ENCODE data around the gene IRX1.

The IRX1 gene

DNA sequence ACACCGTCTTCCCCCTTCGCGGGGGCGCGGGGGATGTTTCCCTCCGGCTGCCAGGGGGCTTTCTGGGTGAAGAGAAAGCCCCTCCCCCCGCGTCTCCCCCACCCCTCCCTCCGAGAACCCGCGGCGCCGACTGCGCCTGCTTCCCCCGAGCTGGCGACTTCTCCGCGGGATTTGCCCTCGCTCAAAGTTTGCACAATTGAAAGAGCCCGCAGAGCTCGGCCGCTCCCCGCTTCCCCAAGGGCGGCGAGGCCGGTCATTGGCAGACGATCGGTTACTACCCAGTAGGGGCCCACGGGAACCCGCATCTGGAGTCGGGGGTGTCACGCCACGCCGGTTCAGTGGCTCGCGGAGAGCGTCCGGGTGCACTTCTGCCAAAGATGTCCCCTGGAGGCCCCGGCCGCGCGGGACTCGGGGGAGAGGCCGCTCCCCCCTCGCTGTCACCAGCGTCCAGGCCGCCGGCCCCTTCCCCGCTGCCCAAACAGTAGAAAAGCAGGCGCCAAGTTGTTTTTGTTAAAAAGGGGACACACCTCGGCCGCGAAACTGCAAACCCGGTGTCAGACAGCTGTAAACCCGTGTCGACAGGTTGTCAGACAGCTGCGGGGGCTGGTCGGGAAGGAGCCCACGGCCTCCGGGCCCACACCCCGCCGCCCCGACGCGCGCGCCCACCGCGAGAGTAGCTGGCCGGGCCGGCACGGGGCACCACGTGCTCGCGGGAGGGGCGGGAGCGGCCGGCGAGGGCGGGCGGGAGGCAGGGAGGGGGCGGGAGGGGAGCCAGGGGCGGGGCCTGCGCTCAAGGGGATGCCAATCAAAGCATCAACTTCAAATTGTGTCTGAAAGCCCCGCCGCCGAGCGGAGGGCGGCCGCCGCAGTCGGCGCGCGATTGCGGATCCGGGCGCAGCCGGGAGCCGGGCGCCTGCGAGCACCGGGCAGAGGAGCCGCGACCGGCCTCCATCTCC, at the start of gene IRX1:
Gene IRX1 (plus strand): TSS at position 827 of the 956 bp plus-strand sequence. CDS start 274 bp downstream, outside the sequence.
- DNase-seq: peak; percentile 48

DNA sequence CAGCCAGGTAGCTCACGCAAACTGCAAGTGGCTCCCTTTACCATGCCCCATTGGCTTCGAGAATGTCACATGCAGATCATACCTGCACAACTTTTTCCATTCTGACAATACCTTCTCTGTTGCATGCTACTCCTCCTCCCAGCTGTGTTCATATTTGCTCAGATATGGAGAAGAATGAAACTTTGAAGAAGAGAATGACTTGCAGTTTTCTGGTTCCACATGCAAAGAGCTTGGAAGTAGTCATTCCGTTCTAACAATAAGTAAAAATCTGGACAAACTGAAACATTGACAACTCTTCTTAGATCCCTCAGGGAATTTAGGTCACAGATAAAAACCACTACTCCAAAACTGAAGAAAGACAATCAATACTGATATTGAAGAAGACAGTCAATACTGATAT, 49.6 kb upstream of the IRX1 start:
- no peak for DNase-seq

DNA sequence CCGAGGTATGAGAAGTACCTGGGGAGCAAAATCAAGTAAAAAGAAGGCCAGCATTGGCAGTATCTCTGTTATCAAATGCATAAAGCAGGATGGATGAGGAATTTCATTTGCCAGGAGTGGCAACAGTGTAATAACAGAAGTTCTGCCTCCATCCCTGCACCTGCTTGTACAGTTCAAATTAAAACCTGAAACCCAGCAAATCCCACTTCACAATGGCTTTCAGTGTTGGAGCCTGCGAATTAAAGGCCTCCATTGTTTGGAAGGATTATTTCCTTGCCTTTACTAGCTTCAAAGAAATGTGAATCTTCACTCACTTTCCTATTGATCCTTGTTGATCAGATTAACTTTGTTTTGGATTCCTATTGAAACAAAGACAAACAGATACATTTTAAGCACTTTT, 31.5 kb upstream of the IRX1 start:
- no peak for DNase-seq

DNA sequence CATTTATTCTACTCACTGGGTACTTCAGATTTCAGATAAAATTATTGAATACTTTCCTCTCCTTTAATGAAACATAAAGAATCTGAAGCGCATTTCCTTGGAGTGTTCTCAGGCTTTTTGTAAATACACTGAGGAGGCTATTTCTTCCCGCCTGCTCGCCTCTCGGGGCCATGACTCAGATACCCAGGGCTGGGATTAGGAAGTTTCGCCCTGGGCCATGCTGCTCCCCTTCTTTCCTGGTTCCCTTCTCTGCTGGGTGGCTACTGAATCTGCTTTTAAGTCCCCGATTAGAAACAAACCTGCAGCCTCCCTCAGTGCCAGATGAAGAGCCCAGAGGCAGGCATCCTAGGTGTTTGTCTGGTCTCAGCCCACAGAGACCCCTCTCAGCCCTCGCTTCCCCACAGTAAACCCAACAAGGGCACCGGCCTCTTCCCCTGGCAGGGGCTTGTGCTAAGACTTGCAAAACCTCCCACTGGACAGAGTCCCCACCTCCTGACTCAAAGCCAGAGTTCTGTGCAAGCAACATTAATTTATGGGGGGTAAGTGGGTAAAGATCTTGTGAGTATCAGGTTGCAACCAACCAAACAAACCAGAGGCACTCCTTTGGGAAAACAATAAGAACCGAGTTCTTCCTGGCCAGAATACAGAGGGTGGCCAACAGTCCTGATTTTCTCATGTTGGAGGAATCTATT, 30.7 kb upstream of the IRX1 start:
- DNase-seq: peak; percentile 16

DNA sequence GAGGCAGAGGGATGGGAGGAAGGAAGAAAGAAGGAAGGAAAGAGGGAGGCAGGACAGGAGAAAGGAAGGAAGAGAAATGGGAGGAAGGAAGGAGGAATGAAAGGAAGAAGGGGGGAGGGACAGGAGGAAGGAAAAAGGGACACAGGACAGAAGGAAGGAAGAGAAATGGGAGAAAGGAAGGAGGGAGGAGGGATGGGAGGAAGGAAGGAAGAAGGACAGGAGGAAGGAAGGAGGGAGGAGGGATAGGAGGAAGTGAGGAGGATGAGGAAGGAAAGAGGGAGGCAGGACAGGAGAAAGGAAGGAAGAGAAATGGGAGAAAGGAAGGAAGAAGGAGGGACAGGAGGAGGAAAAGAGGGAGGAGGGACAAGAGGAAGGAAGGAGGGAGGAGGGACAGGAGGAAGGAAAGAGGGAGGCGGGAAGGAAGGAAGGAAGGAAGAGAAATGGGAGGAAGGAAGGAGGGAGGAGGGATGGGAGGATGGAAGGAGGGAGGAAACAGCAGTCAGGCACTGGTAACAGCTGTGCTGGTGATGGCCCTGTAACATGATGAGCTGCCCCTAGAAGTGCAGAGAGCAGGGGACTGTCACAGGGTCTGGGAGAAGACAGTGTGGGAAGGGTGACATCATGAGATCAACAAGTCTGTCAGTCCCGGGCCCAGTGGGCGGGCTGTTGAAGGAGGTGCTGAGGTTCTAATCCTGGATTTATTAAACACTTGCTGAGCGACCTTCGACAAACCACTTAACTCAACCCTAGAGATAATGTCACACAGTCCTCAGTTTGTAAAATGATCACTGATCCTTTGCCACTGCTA, 10.7 kb upstream of the IRX1 start:
- DNase-seq: no peak

DNA sequence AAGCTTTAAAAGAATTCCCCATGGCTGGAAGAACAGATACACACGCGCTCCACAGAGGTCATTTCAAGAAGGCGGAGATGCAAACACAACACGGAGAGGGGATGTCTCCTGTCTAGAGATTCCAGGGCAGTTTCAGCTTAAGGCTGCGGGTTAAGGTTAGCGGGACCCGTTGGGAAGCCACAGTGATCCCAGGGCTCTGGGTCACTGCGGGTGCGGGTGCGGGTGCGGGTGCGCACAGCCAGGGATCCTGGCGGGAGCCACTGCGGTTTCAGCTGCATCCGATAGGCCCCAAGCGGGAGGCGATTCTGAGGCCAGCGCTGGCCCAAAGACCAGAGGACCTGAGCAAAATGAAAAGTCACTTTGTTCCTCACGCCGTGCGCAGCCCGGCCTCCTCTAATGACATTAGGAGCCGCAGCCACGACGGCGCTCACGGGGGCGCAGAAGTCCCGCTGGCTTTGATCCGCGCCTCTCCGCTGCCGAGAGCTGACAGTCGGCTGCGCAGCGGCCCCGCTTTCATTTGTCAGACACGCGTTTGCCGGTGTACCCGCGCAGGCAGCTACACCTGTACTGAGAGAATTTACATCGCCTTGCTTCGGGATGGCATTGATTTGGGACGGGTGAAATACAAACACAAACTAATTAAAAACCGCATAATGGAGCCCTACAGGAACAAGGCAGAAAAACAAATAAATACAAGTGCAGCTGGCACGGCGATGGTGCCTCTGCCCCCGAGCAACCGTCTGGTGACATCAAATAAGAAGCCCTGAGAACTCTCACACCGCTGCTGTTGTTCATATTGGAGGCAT, 5.3 kb upstream of the IRX1 start:
- peak; percentile 93 for DNase-seq

DNA sequence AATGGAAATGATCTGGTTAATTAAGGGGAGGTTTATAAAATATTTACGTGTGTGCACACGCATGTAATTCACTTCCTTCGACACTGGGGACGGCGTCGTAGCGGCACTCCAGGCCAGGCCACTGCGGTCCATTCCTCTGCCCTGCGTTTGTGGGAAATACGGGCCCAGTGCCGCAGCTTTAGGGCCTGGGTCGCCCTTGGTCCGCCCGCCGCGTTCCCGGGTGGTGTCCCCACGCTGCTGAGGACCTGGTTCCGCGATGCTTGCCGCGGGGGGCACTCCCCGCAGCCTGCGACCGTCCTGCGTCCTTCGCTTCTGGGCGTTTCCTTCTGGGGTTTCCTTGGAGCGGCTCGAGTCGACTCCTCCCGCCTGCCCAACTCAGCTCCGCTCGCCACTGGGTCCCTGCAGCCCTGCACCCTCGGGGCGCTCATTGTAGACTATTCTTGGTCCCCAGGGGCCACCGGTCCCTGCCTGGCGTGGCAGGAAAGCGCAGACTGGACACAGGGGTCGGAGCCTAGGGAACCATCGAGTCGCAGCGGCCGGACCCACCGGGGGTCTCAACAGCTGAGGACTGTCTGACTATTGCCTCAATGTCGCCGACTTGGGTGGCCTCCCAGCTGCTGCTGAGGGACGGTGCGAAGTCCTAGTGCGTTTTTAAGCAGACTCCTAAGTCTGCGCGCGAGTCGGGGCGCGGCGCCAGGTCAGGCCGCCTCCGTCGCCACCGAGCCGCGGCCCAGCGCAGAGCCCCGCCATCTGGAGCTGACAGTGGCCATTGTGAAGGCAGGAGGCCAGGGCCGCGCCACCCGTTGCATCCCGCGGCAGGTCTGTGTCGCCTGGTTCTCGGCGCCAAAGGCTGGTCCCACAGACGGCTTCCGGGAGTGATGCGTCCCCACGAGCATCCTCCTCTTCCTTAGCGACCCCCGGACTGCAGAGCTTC, 4.4 kb upstream of the IRX1 start:
- no peak for DNase-seq

DNA sequence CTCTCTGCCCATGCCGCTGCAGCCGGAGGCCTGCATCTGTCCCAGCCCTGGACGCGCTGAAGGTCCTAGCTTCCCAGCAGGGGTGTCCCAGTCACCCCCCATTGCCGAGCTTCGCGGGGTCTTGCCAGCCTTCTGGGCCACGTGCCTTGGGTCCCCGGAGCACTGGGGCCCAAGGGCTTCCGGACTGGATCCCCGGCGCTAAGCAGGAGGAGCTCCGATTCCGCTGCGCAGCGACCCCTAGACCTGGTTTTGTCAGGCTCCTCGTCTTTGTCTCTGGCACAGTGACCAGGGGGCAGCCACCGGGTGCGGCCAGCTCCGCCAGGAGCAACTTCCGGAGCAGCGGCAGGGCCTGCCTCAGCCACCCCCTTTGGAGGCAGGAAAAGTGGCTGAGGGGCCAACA, 3.3 kb upstream of the IRX1 start:
- DNase-seq: no peak

DNA sequence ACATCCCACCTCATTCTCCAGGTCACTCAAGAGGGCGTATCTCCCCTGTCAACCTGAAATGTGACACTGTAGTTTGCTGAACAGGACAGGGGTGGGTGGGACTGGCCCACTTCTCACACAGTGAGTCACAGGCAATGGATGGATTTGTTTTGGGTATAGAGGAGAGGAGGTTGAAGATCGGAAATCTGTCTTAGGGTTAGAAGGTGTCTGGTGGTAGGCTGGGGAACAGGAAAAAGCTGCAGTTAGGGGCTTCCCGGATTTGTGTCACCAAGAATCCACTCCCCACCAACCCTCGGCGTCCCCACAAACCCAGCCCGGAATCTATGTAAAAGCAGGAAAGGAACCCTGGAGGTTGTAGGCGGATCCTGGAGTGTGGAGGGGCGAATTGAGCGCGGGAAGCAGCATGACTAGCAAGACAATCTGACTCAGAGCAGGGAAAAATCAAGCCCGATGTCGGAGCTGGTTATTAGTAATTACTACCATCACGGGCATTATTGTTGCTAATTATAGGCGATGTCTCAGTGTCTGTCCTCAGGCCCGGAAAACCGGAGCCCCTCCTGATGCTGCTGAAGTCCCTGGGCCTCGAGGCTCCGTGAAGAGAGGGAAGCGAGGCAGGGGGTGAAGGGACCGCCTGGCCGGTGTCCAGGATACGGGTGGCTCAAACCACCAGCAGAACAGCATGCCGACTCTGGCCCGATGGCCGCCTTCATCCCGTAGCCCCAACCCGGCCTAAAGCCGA, 1.7 kb upstream of the IRX1 start:
- peak; percentile 43 for DNase-seq

DNA sequence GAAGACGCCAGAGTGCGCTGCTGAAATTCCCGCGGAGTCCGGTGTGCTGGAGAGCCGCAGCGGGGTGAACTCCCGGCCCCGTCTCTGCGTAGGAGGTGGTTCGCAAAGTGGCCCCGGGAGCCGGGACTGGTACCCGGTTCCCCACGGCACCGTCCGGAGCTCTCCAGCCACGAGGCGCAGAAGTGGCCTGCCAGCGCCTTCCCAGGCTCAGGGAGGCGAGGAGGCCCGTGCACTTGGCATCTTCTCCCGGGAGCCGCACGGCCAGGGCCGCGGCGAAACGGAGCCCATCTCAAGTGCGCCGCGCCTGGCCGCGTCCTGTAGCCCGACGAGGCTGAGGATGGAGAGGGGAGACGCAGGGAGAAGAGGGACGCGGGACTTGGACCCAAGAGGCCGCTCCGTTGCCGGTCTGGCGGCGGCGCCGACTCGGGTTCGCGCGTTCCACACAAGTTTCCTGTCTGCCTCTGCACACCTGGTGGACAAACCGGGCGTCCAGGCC, 1.1 kb upstream of the IRX1 start:
- DNase-seq: peak; percentile 50

DNA sequence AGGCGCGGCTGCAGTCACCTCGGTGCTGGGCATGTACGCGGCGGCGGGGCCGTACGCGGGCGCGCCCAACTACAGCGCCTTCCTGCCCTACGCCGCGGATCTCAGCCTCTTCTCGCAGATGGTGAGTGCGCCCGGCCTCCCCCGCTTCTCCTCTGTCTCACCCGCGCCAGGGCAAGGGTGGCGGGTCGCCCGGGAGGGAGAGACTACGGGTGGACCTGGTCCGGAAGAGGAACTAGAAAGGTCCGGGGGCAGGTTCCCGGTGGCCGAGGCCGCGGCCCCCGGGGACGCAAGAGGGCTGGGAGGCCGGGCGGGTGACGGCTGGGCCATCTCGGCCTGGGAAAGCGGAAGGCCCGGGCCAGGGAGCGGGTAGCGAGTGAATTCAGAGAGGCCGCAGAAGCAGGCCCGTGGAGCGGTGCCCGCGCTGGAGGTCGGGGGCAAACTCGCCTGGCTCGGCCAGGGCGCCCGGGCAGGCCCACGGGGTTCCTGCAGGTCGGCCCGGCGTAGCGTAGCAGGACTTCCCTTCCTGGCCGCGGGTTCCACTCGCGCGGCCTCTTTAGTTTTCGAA, 711 bp downstream of the IRX1 start:
- DNase-seq: no peak

DNA sequence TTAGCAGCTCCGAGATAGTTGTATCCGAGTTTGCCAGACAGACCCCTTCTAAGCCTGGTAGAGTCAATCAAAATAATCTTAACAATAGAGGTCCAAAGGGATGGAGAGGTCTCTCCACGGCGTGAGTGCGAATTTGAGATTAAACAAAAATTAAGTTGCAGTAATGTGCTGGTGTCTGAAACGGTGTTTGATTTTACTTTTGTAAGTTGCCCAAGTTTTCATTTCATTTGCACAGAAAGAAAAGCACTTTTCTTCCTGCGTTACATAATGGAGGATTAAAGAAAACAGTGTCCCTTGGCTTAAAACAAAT, 1.2 kb downstream of the IRX1 start:
- no peak for DNase-seq

DNA sequence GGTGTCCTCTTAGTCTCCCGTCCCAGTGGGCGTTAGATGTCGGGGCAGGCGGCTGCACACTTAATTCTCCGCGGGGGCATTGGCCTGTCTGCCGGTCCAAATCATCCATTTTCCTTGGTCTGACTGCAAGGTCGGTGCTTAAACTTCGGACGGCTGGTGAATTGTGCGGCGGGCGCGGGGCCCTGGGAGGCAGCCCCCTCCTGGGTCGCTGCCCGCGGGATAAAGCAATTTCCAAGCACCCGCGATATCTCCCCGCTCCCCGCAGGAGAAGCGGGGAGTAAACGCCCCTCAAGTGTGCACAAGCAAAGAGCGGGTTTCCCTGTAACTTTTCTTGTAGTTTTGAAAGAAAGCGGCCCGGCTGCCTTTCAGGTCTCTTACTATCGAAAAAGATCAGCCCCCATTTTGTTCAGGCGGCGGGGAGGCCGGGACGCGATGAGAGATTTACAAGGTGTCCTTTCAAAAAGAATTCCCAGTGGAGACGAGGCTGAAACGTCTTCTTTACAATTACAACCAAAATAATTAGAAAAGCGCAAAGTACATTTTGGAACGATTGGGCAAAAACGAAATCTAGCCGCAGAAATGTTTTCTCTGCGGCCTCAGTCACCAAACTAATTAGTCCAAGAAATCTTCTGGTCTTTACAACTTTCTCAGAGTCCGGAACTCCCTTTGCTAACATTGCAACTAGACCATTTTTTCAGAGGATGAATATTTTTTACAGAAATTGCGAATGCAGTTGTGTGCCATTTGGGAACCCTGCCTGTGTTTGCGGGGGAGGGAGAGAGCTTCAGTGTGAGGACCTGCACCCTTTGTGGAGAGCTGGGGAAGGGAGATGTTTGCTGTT, 1.8 kb downstream of the IRX1 start:
- no peak for DNase-seq

DNA sequence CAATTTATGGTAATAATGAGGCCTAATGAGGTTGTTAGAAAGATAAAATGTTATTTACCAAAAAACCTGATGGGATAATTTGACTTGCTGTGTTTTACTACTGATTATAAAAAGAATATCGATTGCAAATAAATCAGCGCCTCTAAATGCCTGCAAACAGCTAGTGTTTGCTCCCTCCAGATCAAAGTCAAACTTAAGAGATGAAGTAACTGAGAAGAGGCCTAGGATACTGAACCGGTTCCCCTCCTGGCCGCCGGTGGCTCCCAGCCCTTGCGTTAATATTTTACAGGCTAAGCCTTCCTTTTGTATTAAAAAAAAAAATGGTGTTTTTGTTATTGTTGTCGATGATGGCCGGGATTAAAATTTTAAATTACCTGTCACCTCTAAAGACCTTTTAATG, 2.6 kb downstream of the IRX1 start:
- no peak for DNase-seq

DNA sequence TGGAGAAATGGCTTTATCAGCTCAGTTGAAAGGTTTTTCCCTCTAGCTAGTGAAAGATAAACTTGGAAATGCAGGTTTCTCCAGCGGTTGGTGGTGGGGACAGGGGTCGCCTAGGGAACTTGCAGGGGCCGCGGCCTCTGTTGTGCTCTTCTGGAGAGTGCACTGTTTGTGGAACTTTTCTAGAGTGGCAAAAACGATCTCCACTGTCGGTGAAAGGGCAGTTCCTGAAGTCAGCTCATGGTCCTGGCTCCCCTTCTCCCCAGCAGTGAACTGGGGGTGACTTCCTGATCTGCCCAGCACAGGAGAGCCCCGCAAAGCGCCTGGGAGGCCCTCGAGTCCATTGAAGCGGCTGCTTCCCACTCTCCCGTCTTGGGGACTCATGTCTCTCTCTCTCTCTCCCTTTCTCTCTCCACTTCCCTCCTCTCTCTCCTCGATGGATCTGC, 3.2 kb downstream of the IRX1 start:
- DNase-seq: no peak

DNA sequence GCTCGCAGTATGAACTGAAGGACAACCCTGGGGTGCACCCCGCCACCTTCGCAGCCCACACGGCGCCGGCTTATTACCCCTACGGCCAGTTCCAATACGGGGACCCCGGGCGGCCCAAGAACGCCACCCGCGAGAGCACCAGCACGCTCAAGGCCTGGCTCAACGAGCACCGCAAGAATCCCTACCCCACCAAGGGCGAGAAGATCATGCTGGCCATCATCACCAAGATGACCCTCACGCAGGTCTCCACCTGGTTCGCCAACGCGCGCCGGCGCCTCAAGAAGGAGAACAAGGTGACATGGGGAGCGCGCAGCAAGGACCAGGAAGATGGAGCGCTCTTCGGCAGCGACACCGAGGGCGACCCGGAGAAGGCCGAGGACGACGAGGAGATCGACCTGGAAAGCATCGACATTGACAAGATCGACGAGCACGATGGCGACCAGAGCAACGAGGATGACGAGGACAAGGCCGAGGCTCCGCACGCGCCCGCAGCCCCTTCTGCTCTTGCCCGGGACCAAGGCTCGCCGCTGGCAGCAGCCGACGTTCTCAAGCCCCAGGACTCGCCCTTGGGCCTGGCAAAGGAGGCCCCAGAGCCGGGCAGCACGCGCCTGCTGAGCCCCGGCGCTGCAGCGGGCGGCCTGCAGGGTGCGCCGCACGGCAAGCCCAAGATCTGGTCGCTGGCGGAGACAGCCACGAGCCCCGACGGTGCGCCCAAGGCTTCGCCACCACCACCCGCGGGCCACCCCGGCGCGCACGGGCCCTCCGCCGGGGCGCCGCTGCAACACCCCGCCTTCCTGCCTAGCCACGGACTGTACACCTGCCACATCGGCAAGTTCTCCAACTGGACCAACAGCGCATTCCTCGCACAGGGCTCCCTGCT, 3.8 kb downstream of the IRX1 start:
- DNase-seq: no peak

DNA sequence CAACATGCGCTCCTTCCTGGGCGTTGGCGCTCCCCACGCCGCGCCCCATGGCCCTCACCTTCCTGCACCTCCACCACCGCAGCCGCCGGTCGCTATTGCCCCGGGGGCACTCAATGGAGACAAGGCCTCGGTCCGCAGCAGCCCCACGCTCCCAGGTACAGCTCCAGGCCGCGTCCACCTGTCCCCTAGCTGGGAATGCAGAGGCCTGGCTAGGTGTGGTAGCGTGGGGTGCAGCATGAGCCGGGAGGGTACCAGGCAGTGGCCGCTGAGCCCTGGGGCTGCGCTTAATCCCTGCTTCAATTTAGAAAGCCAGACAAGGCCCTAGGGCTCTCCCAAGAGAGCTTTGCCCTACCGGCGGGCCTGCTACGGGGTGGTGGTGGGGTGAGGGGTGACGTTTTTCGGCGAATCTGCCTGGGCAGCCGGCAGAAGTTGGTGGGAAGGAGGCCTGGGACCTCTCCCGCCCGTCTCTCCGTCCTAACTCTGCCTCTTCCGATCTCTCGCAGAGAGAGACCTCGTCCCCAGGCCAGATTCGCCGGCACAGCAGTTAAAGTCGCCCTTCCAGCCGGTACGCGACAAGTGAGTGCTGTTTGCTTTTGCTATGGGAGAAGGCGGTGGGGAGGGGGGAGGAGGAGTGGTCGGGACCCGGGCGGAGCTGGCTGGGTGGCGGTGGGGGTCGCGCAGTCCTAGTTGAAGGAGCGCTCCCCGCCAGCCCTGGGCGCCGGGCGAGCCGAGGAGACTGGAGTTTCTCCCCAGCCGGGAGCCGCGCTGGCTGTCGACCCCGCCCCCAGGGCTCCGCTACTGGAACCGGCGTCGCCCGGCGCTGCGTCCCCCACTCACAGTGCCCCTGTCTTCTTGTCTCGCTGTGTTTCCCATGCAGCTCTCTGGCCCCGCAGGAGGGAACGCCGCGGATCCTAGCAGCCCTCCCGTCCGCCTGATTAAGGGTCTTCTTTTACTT, 4.8 kb downstream of the IRX1 start:
- no peak for DNase-seq
